ENCODE measurements around the gene DIO3.

Gene DIO3

GRCh38 chr14:101595349-101595748 is 34.1 kb downstream of the DIO3 start:
- no peak for TF ChIP-seq CTCF (IDR thresholded peaks at IDR 0.05; ENCODE audit: poor library complexity, severe bottlenecking)
- Histone ChIP-seq H3K27me3 (ENCODE audit: insufficient read depth, poor library complexity, severe bottlenecking) (no peaks in the 10 kb centered on the region), H3K36me3 (ENCODE audit: low read depth) (no peaks in the 10 kb centered on the region), H3K4me3 (ENCODE audit: severe bottlenecking) (no peak overlapping the region), H3K9me3 (ENCODE audit: severe bottlenecking) (no peaks in the 10 kb centered on the region), H3K4me1 (ENCODE audit: insufficient read depth, poor library complexity, severe bottlenecking) (no peaks in the 10 kb centered on the region), H3K27ac (ENCODE audit: poor library complexity, severe bottlenecking) (no peak overlapping the region)
- ATAC-seq (ENCODE audit: low read depth) (no peak), DNase-seq (ENCODE audit: low spot score) (no peak)

- H3K27me3 ChIP-seq (ENCODE audit: insufficient read depth, poor library complexity, severe bottlenecking) = no peaks in the 10 kb centered on the region
- H3K9me3 ChIP-seq (ENCODE audit: severe bottlenecking) = no peaks in the 10 kb centered on the region
- H3K4me3 ChIP-seq (ENCODE audit: severe bottlenecking) = no peak overlapping the region
- H3K27ac ChIP-seq (ENCODE audit: poor library complexity, severe bottlenecking) = no peak overlapping the region
- no peaks in the 10 kb centered on the region for H3K36me3 ChIP-seq (ENCODE audit: low read depth)
- H3K4me1 ChIP-seq (ENCODE audit: insufficient read depth, poor library complexity, severe bottlenecking) = no peaks in the 10 kb centered on the region
- no peak for TF ChIP-seq CTCF (IDR thresholded peaks at IDR 0.05; ENCODE audit: poor library complexity, severe bottlenecking)
- DNase-seq (ENCODE audit: low spot score) = no peak
- ATAC-seq (ENCODE audit: low read depth) = no peak; the same call in 2 of the 3 replicates
Measured at GRCh38 chr14:101595887-101596721, 34.8 kb downstream of the DIO3 start.

GRCh38 chr14:101596742-101597141 is 35.4 kb downstream of the DIO3 start:
- no peak overlapping the region for H3K4me3 ChIP-seq (ENCODE audit: severe bottlenecking)
- no peak for DNase-seq (ENCODE audit: low spot score)
- H3K9me3 ChIP-seq (ENCODE audit: severe bottlenecking) = no peaks in the 10 kb centered on the region
- H3K4me1 ChIP-seq (ENCODE audit: insufficient read depth, poor library complexity, severe bottlenecking) = no peaks in the 10 kb centered on the region
- no peak for TF ChIP-seq CTCF (IDR thresholded peaks at IDR 0.05; ENCODE audit: poor library complexity, severe bottlenecking)
- no peak overlapping the region for H3K27ac ChIP-seq (ENCODE audit: poor library complexity, severe bottlenecking)
- ATAC-seq (ENCODE audit: low read depth) = no peak
- H3K36me3 ChIP-seq (ENCODE audit: low read depth) = no peaks in the 10 kb centered on the region
- H3K27me3 ChIP-seq (ENCODE audit: insufficient read depth, poor library complexity, severe bottlenecking) = no peaks in the 10 kb centered on the region

- no peak overlapping the region for H3K27ac ChIP-seq (ENCODE audit: poor library complexity, severe bottlenecking)
- H3K4me3 ChIP-seq (ENCODE audit: severe bottlenecking) = no peak overlapping the region
- H3K36me3 ChIP-seq (ENCODE audit: low read depth) = no peaks in the 10 kb centered on the region
- no peak for TF ChIP-seq CTCF (IDR thresholded peaks at IDR 0.05; ENCODE audit: poor library complexity, severe bottlenecking)
- ATAC-seq (ENCODE audit: low read depth) = no peak
- H3K9me3 ChIP-seq (ENCODE audit: severe bottlenecking) = no peaks in the 10 kb centered on the region
- H3K4me1 ChIP-seq (ENCODE audit: insufficient read depth, poor library complexity, severe bottlenecking) = no peaks in the 10 kb centered on the region
- DNase-seq (ENCODE audit: low spot score) = no peak
- H3K27me3 ChIP-seq (ENCODE audit: insufficient read depth, poor library complexity, severe bottlenecking) = no peaks in the 10 kb centered on the region
Measured at GRCh38 chr14:101598159-101598558, 36.9 kb downstream of the DIO3 start.

- TF ChIP-seq CTCF (IDR thresholded peaks at IDR 0.05; ENCODE audit: poor library complexity, severe bottlenecking) = no peak
- H3K4me1 ChIP-seq (ENCODE audit: insufficient read depth, poor library complexity, severe bottlenecking) = no peaks in the 10 kb centered on the region
- DNase-seq (ENCODE audit: low spot score) = no peak
- no peak overlapping the region for H3K27ac ChIP-seq (ENCODE audit: poor library complexity, severe bottlenecking)
- no peak for ATAC-seq (ENCODE audit: low read depth)
- H3K9me3 ChIP-seq (ENCODE audit: severe bottlenecking) = no peaks in the 10 kb centered on the region
- H3K27me3 ChIP-seq (ENCODE audit: insufficient read depth, poor library complexity, severe bottlenecking) = no peaks in the 10 kb centered on the region
- H3K36me3 ChIP-seq (ENCODE audit: low read depth) = no peaks in the 10 kb centered on the region
- H3K4me3 ChIP-seq (ENCODE audit: severe bottlenecking) = no peak overlapping the region
Measured at GRCh38 chr14:101598571-101599233, 37.4 kb downstream of the DIO3 start.
